Measurements from ENCODE around the gene SELL. TPM values are rescaled to one million over a fixed set of nuclear protein-coding genes. Genes with fewer than 3 reads are reported as not detected.

Gene SELL
- total and polyA plus RNA-seq, 2 of the 4 experiments (the other 2 are of a cell fraction) = not detected

GRCh38 chr1:169753549-169753948 is 42.1 kb upstream of the SELL start:
- H3K18ac ChIP-seq (ENCODE audit: low read depth, low read length) = no peak overlapping the region
- DNase-seq (no peak), ATAC-seq (ENCODE audit: low read depth) (no peak)
- H4K5ac ChIP-seq (ENCODE audit: low read depth, low read length) = no peak overlapping the region
- no TSS peak for BruUV-seq (replicated peaks)
- H3K9ac ChIP-seq (ENCODE audit: low read depth, low read length) = no peak overlapping the region
- no peaks in the 10 kb centered on the region for H3K9me1 ChIP-seq (ENCODE audit: insufficient read depth, low read length)
- H4K20me1 ChIP-seq (ENCODE audit: insufficient read depth, low read length) = no peaks in the 10 kb centered on the region
- no peak overlapping the region for H3K23ac ChIP-seq (ENCODE audit: low read depth, low read length)
- H2AK5ac ChIP-seq (ENCODE audit: low read depth, low read length) = no peak overlapping the region
- no peak overlapping the region for H2BK5ac ChIP-seq (ENCODE audit: low read depth, low read length, poor library complexity, severe bottlenecking)
- H3K4me3 ChIP-seq (ENCODE audit: insufficient read depth, low read depth, low read length) = no peak overlapping the region
- H3K4me1 ChIP-seq (ENCODE audit: control insufficient read depth, insufficient read depth, low read length) = no peaks in the 10 kb centered on the region
- dilution Hi-C loops (cut with HindIII; ENCODE audit: low sequenced_read_pairs, unreplicated experiment) = no loop called here
- POLR2A ChIA-PET (ENCODE audit: unreplicated experiment) = no interaction called here
- H2BK120ac ChIP-seq (ENCODE audit: low read depth, low read length) = no peak overlapping the region
- in situ Hi-C loops (cut with MboI; ENCODE audit: low sequenced_read_pairs) = no loop called here
- no peak overlapping the region for H3K14ac ChIP-seq (replicated peaks; ENCODE audit: low read depth, low read length)
- H2AFZ ChIP-seq (replicated peaks; ENCODE audit: low read length, poor library complexity) = no peak overlapping the region
- no peak for TF ChIP-seq MXI1 (IDR thresholded peaks at IDR 0.05; ENCODE audit: borderline replicate concordance, low read depth, low read length)
- H3K27ac ChIP-seq (ENCODE audit: insufficient read depth, low read length) = no peak overlapping the region
- no peaks in the 10 kb centered on the region for H3K79me1 ChIP-seq (ENCODE audit: low read depth in 1 of 2, low read length in 2 of 2)
- no peaks in the 10 kb centered on the region for H3K27me3 ChIP-seq (ENCODE audit: control insufficient read depth, insufficient read depth, low read length)
- no CpG with 5 or more reads among the region's 4 CpGs for WGBS, 2 experiments (ENCODE audit: extremely low coverage in 2 of 2, insufficient read length in 1 of 2)
- H4K91ac ChIP-seq (ENCODE audit: insufficient read depth, low read depth, low read length) = no peak overlapping the region
- H2BK20ac ChIP-seq (ENCODE audit: low read depth, low read length) = no peak overlapping the region
- CTCF ChIA-PET = no interaction called here
- no peak overlapping the region for H2BK15ac ChIP-seq (ENCODE audit: low read depth, low read length)
- no peaks in the 10 kb centered on the region for H3K36me3 ChIP-seq (ENCODE audit: control insufficient read depth, insufficient read depth, low read length)
- H3K4me2 ChIP-seq (ENCODE audit: low read depth, low read length) = no peak overlapping the region
- no peaks in the 10 kb centered on the region for H3K9me3 ChIP-seq (ENCODE audit: control insufficient read depth, insufficient read depth, low read length)
- no peak overlapping the region for H3K4ac ChIP-seq (ENCODE audit: low read depth, low read length)
- no peak overlapping the region for H2AK9ac ChIP-seq (replicated peaks; ENCODE audit: low read depth, low read length, poor library complexity)
- intact Hi-C loops (cut with micrococcal nuclease) = no loop called here
- no peak overlapping the region for H3K56ac ChIP-seq (ENCODE audit: extremely low read depth, insufficient read depth, low read length)
- no peak overlapping the region for H4K8ac ChIP-seq (ENCODE audit: low read depth in 2 of 2, low read length in 2 of 2)

All from IMR-90 (cell line).